Liver (tissue), 9 donors: ENCODE measurements around the gene CTU1. TPM values are rescaled to one million over a fixed set of nuclear protein-coding genes. Genes with fewer than 3 reads are reported as not detected.

ENCODE experiments used
- DNase-seq: peaks from one replicate; pipeline ENCODE4 v3.0.0-alpha.2; 2017; ENCODE audit warnings: low spot score
- H3K27ac ChIP-seq, 2 donors: one replicate each; pipeline ENCODE4 v1.7.0; 2013; ENCODE audit warnings: inconsistent platforms in 2 of 2, low read length in 2 of 2, control low read depth in 1 of 2, low read depth in 1 of 2, mild to moderate bottlenecking in 1 of 2
- H3K27me3 ChIP-seq, 4 donors: one replicate each; pipeline versions ENCODE4 v1.6.1 to v1.7.0; 2013; ENCODE audit warnings: low read length in 3 of 4, inconsistent platforms in 1 of 4, mild to moderate bottlenecking in 1 of 4, moderate library complexity in 1 of 4; ENCODE audit not compliant: control insufficient read depth in 4 of 4, insufficient read depth in 4 of 4
- H3K36me3 ChIP-seq, 4 donors: one replicate each; pipeline versions ENCODE4 v1.6.1 to v1.7.0; 2013; ENCODE audit warnings: low read length in 3 of 4, mild to moderate bottlenecking in 3 of 4, low read depth in 1 of 4, moderate library complexity in 1 of 4; ENCODE audit not compliant: control insufficient read depth in 4 of 4, insufficient read depth in 3 of 4
- H3K4me1 ChIP-seq, 4 donors: one replicate each; pipeline versions ENCODE4 v1.6.1 to v1.7.0; 2013; ENCODE audit warnings: low read length in 3 of 4, mild to moderate bottlenecking in 3 of 4, moderate library complexity in 1 of 4; ENCODE audit not compliant: control insufficient read depth in 4 of 4, insufficient read depth in 4 of 4
- H3K4me3 ChIP-seq, 3 donors: one replicate each; pipeline versions ENCODE4 v1.6.1 to v1.7.0; 2013; ENCODE audit warnings: low read length in 3 of 3, control low read depth in 1 of 3, low read depth in 1 of 3, mild to moderate bottlenecking in 1 of 3
- H3K9ac ChIP-seq, 2 donors: one replicate each; pipeline ENCODE4 v1.7.0; 2013; ENCODE audit warnings: low read length in 2 of 2, mild to moderate bottlenecking in 2 of 2, moderate library complexity in 2 of 2, control low read depth in 1 of 2, low read depth in 1 of 2
- H3K9me3 ChIP-seq, 4 donors: one replicate each; pipeline versions ENCODE4 v1.6.1 to v1.7.0; 2013; ENCODE audit warnings: low read length in 3 of 4; ENCODE audit not compliant: control insufficient read depth in 4 of 4
- ATF3 ChIP-seq: IDR thresholded peaks from 2 replicates; pipeline ENCODE4 v1.6.1; 2016; ENCODE audit warnings: antibody characterized with exemption
- CTCF ChIP-seq: fragments of 150-350 bp; IDR thresholded peaks from 2 replicates; pipeline ENCODE4 v1.5.1; 2017; ENCODE audit warnings: improper control_type of control experiment, low read depth, low read length; ENCODE audit not compliant: missing input control
- EGR1 ChIP-seq, 2 donors: IDR thresholded peaks; 2 replicates each; pipeline ENCODE4 v1.6.1; 2016 to 2018; ENCODE audit warnings: antibody characterized with exemption in 2 of 2, low read depth in 2 of 2
- FOXA1 ChIP-seq: IDR thresholded peaks from 2 replicates; pipeline ENCODE4 v1.6.1; 2016; ENCODE audit warnings: antibody characterized with exemption
- FOXA2 ChIP-seq: IDR thresholded peaks from 2 replicates; pipeline ENCODE4 v1.6.1; 2016; ENCODE audit warnings: antibody characterized with exemption
- GABPA ChIP-seq, 2 donors: IDR thresholded peaks in 1 of 2; conservative IDR thresholded peaks in 1 of 2; 2 replicates each; pipeline ENCODE4 v1.6.1; 2016; ENCODE audit warnings: antibody characterized with exemption in 2 of 2, mild to moderate bottlenecking in 1 of 2, moderate library complexity in 1 of 2
- HNF4A ChIP-seq, 2 donors: conservative IDR thresholded peaks; 2 replicates each; pipeline ENCODE4 v1.6.1; 2016; ENCODE audit warnings: antibody characterized with exemption in 2 of 2, mild to moderate bottlenecking in 2 of 2
- HNF4G ChIP-seq: IDR thresholded peaks from 2 replicates; pipeline ENCODE4 v1.6.1; 2016; ENCODE audit warnings: antibody characterized with exemption
- JUND ChIP-seq, 2 donors: IDR thresholded peaks; 2 replicates each; pipeline ENCODE4 v1.6.1; 2016; ENCODE audit warnings: antibody characterized with exemption in 2 of 2
- MAX ChIP-seq: IDR thresholded peaks from 2 replicates; pipeline ENCODE4 v1.6.1; 2016; ENCODE audit warnings: antibody characterized with exemption
- NR2F2 ChIP-seq: IDR thresholded peaks from 2 replicates; pipeline ENCODE4 v1.6.1; 2016; ENCODE audit warnings: antibody characterized with exemption
- RAD21 ChIP-seq, 2 donors: IDR thresholded peaks; 2 replicates each; pipeline ENCODE4 v1.6.1; 2016; ENCODE audit warnings: antibody characterized with exemption in 2 of 2, mild to moderate bottlenecking in 2 of 2
- REST ChIP-seq: IDR thresholded peaks from 2 replicates; pipeline ENCODE4 v1.6.1; 2016; ENCODE audit warnings: antibody characterized with exemption, mild to moderate bottlenecking
- RXRA ChIP-seq, 2 donors: IDR thresholded peaks; 2 replicates each; pipeline ENCODE4 v1.6.1; 2017 to 2018; ENCODE audit warnings: antibody characterized with exemption in 2 of 2, mild to moderate bottlenecking in 1 of 2
- SP1 ChIP-seq: IDR thresholded peaks from 2 replicates; pipeline ENCODE4 v1.6.1; 2018; ENCODE audit warnings: antibody characterized with exemption, mild to moderate bottlenecking
- TAF1 ChIP-seq: conservative IDR thresholded peaks from 2 replicates; pipeline ENCODE4 v1.6.1; 2016; ENCODE audit warnings: antibody characterized with exemption, mild to moderate bottlenecking
- YY1 ChIP-seq: IDR thresholded peaks from 2 replicates; pipeline ENCODE4 v1.6.1; 2016; ENCODE audit warnings: antibody characterized with exemption, mild to moderate bottlenecking
- ZBTB33 ChIP-seq: IDR thresholded peaks from 2 replicates; pipeline ENCODE4 v1.6.1; 2016; ENCODE audit warnings: antibody characterized with exemption
- WGBS: extraction: QIAGEN DNeasy Blood & Tissue Kit; methylation state at CpG from one replicate; pipeline ENCODE4 v1.1.7; 2013; 5-methylcytosine and 5-hydroxymethylcytosine counted together
- polyA plus RNA-seq, 2 donors: library from polyadenylated mRNA; stranded (reverse) in 1 of 2; unstranded in 1 of 2; fragments of 200-250 nt in 1 of 2; fragments of >200 nt in 1 of 2; fragmentation: Nextera tagmentation in 1 of 2; extraction: Ambion mirVana in 1 of 2; gene quantifications; one replicate each; pipeline versions ENCODE4 v1.2.1 to v1.2.3, GENCODE V29; 2013 to 2015
- total RNA-seq, 2 donors: library from RNA; depleted of rRNA; stranded (reverse); fragments of >200 nt; gene quantifications; one replicate each; pipeline ENCODE4 v1.2.3, GENCODE V29; 2014
- donor health status: healthy.
- donor health status: healthy.
- donor health status: healthy.
- donor health status: healthy.
- donor health status: healthy.

CTU1 gene
- total and polyA plus RNA-seq, 4 donors, result 0.19 to 3.7 (median 2.5) TPM

- Histone ChIP-seq H3K4me3 (no peak overlapping the region), H3K36me3 (peaks cover 3 to 18% (median 10%) of the 10 kb centered on the region in 4 donors), H3K27me3 (no peaks in the 10 kb centered on the region), H3K27ac (no peak overlapping the region), H3K4me1 (peaks cover 0 to 3% (median 0%) of the 10 kb centered on the region in 4 donors), H3K9me3 (no peaks in the 10 kb centered on the region), H3K9ac (no peak overlapping the region)
- DNase-seq, result no peak
- TF ChIP-seq YY1, result no peak
- no peak for TF ChIP-seq RAD21 (IDR thresholded peaks at IDR 0.05)
- TF ChIP-seq REST, result no peak
- TF ChIP-seq FOXA2, result no peak
- no peak for TF ChIP-seq HNF4G
- no peak for TF ChIP-seq ATF3
- no peak for TF ChIP-seq RXRA (IDR thresholded peaks at IDR 0.05)
- no peak for TF ChIP-seq FOXA1
- TF ChIP-seq HNF4A (conservative IDR thresholded peaks at IDR 0.05), result no peak
- no peak for TF ChIP-seq JUND (IDR thresholded peaks at IDR 0.05)
- TF ChIP-seq ZBTB33, result no peak
- no peak for TF ChIP-seq MAX
- no peak for TF ChIP-seq NR2F2
- no peak for TF ChIP-seq TAF1
- no peak for TF ChIP-seq CTCF
- TF ChIP-seq GABPA (IDR thresholded peaks at IDR 0.05 in 1 of 2, conservative IDR thresholded peaks at IDR 0.05 in 1 of 2), result no peak
- TF ChIP-seq EGR1 (IDR thresholded peaks at IDR 0.05; ENCODE audit: low read depth in 2 of 2), result no peak
- TF ChIP-seq SP1, result no peak
- 66% methylated on average over 5 of the region's 5 CpGs for WGBS
Observed at GRCh38 chr19:51101171-51101865, 6.9 kb downstream of the CTU1 start.
